Muscle layer of colon (tissue), 2 donors: Measurements from ENCODE around the gene PPAN.

ENCODE experiments used
- H3K27ac ChIP-seq: one replicate; pipeline ENCODE4 v1.7.0; 2013; ENCODE audit warnings: low read depth, mild to moderate bottlenecking, low read length, moderate library complexity
- H3K27me3 ChIP-seq, 2 donors: one replicate each; pipeline ENCODE4 v1.7.0; 2013; ENCODE audit warnings: low read length in 2 of 2, mild to moderate bottlenecking in 2 of 2; ENCODE audit not compliant: insufficient read depth in 2 of 2, control insufficient read depth in 1 of 2
- H3K36me3 ChIP-seq: one replicate; pipeline ENCODE4 v1.7.0; 2013; ENCODE audit warnings: mild to moderate bottlenecking, low read length; ENCODE audit not compliant: insufficient read depth
- H3K4me1 ChIP-seq: one replicate; pipeline ENCODE4 v1.7.0; 2013; ENCODE audit warnings: mild to moderate bottlenecking, low read length; ENCODE audit not compliant: insufficient read depth
- H3K4me3 ChIP-seq, 2 donors: one replicate each; pipeline ENCODE4 v1.7.0; 2013; ENCODE audit warnings: low read length in 2 of 2, low read depth in 1 of 2, mild to moderate bottlenecking in 1 of 2, moderate library complexity in 1 of 2
- H3K9ac ChIP-seq: one replicate; pipeline ENCODE4 v1.7.0; 2013; ENCODE audit warnings: low read length
- H3K9me3 ChIP-seq: one replicate; pipeline ENCODE4 v1.7.0; 2013; ENCODE audit warnings: mild to moderate bottlenecking, low read length
- donor health status: abdominal sarcoma.
- donor health status: Adenocarcinoma of cecum.

The PPAN gene

GRCh38 chr19:10095622-10095947 lies 10.6 kb upstream of the PPAN start:
- H3K27ac ChIP-seq, result peak overlapping the region; percentile 72

GRCh38 chr19:10095948-10096614 lies 10.1 kb upstream of the PPAN start:
- Histone ChIP-seq H3K9me3 (no peaks in the 10 kb centered on the region), H3K36me3 (no peaks in the 10 kb centered on the region), H3K27ac (peak overlapping the region; percentile 72), H3K27me3 (no peaks in the 10 kb centered on the region), H3K9ac (no peak overlapping the region), H3K4me3 (peak overlapping the region; percentile 27 to 56), H3K4me1 (no peaks in the 10 kb centered on the region)

More at GRCh38 chr19:10095622-10095947, 10.6 kb upstream of the PPAN start:
- Histone ChIP-seq H3K4me3 (no peak overlapping the region), H3K9me3 (no peaks in the 10 kb centered on the region), H3K27me3 (no peaks in the 10 kb centered on the region), H3K9ac (no peak overlapping the region), H3K36me3 (no peaks in the 10 kb centered on the region), H3K4me1 (no peaks in the 10 kb centered on the region)

GRCh38 chr19:10096615-10096963 lies 9.6 kb upstream of the PPAN start:
- Histone ChIP-seq H3K4me3 (peak overlapping the region; percentile 27 to 56), H3K27ac (peak overlapping the region; percentile 52), H3K4me1 (no peaks in the 10 kb centered on the region), H3K9ac (no peak overlapping the region), H3K9me3 (no peaks in the 10 kb centered on the region), H3K36me3 (no peaks in the 10 kb centered on the region), H3K27me3 (no peaks in the 10 kb centered on the region)

GRCh38 chr19:10100163-10100785 lies 5.9 kb upstream of the PPAN start:
- H3K4me1 ChIP-seq, result peaks cover under 1% of the 10 kb centered on the region
- H3K36me3 ChIP-seq, result no peaks in the 10 kb centered on the region
- H3K27me3 ChIP-seq, result no peaks in the 10 kb centered on the region
- no peak overlapping the region for H3K27ac ChIP-seq
- no peaks in the 10 kb centered on the region for H3K9me3 ChIP-seq
- no peak overlapping the region for H3K9ac ChIP-seq
- no peak overlapping the region for H3K4me3 ChIP-seq

- Histone ChIP-seq H3K27me3 (no peaks in the 10 kb centered on the region), H3K27ac (no peak overlapping the region), H3K4me3 (no peak overlapping the region), H3K36me3 (peaks cover 4% of the 10 kb centered on the region), H3K4me1 (peaks cover 16% of the 10 kb centered on the region), H3K9me3 (no peaks in the 10 kb centered on the region), H3K9ac (no peak overlapping the region)
Measured at GRCh38 chr19:10102787-10103236, 3.4 kb upstream of the PPAN start.

- H3K27me3 ChIP-seq, result no peaks in the 10 kb centered on the region
- peaks cover 15% of the 10 kb centered on the region for H3K36me3 ChIP-seq
- no peaks in the 10 kb centered on the region for H3K9me3 ChIP-seq
- no peak overlapping the region for H3K4me3 ChIP-seq
- H3K4me1 ChIP-seq, result peaks cover 16% of the 10 kb centered on the region
- H3K27ac ChIP-seq, result no peak overlapping the region
- no peak overlapping the region for H3K9ac ChIP-seq
Measured at GRCh38 chr19:10104130-10104513, 2.0 kb upstream of the PPAN start.

- Histone ChIP-seq H3K4me1 (peaks cover 16% of the 10 kb centered on the region), H3K27ac (no peak overlapping the region), H3K4me3 (no peak overlapping the region), H3K36me3 (peaks cover 23% of the 10 kb centered on the region), H3K27me3 (no peaks in the 10 kb centered on the region), H3K9me3 (no peaks in the 10 kb centered on the region), H3K9ac (no peak overlapping the region)
Measured at GRCh38 chr19:10104665-10105508, 1.3 kb upstream of the PPAN start.

GRCh38 chr19:10105509-10106099 lies 558 bp upstream of the PPAN start:
- no peak overlapping the region for H3K9ac ChIP-seq
- peaks cover 16% of the 10 kb centered on the region for H3K4me1 ChIP-seq
- H3K27me3 ChIP-seq, result no peaks in the 10 kb centered on the region
- peak overlapping the region; percentile 77 to 89 for H3K4me3 ChIP-seq
- peaks cover 26% of the 10 kb centered on the region for H3K36me3 ChIP-seq
- H3K9me3 ChIP-seq, result no peaks in the 10 kb centered on the region
- no peak overlapping the region for H3K27ac ChIP-seq

GRCh38 chr19:10107254-10107653 lies 1.1 kb downstream of the PPAN start:
- peak overlapping the region; percentile 27 for H3K9ac ChIP-seq
- no peaks in the 10 kb centered on the region for H3K27me3 ChIP-seq
- peaks cover 16% of the 10 kb centered on the region for H3K4me1 ChIP-seq
- H3K27ac ChIP-seq, result no peak overlapping the region
- H3K36me3 ChIP-seq, result peaks cover 30% of the 10 kb centered on the region
- peak overlapping the region in 1 of 2 donors; percentile 77 for H3K4me3 ChIP-seq
- no peaks in the 10 kb centered on the region for H3K9me3 ChIP-seq

- Histone ChIP-seq H3K27me3 (no peaks in the 10 kb centered on the region), H3K4me1 (peaks cover 16% of the 10 kb centered on the region), H3K27ac (no peak overlapping the region), H3K4me3 (no peak overlapping the region), H3K9me3 (no peaks in the 10 kb centered on the region), H3K9ac (no peak overlapping the region), H3K36me3 (peaks cover 30% of the 10 kb centered on the region)
Measured at GRCh38 chr19:10107817-10108367, 1.7 kb downstream of the PPAN start.

GRCh38 chr19:10109528-10109927 lies 3.4 kb downstream of the PPAN start:
- no peak overlapping the region for H3K9ac ChIP-seq
- H3K4me1 ChIP-seq, result peaks cover 16% of the 10 kb centered on the region
- no peaks in the 10 kb centered on the region for H3K27me3 ChIP-seq
- no peaks in the 10 kb centered on the region for H3K9me3 ChIP-seq
- peaks cover 34% of the 10 kb centered on the region for H3K36me3 ChIP-seq
- H3K4me3 ChIP-seq, result no peak overlapping the region
- no peak overlapping the region for H3K27ac ChIP-seq
